ENCODE measurements around the gene CRADD.
"Not testable (repeated sequence)": the region's sequence is repeated elsewhere in the genome, so short reads cannot be mapped to it uniquely, and the experiment has no call there.

CRADD gene

GRCh38 chr12:93883436-93884154 is 206.4 kb downstream of the CRADD start:
- DNase-seq = no peak

GRCh38 chr12:93884794-93885460 is 207.8 kb downstream of the CRADD start:
- DNase-seq = no peak

GRCh38 chr12:93885973-93886532 is 208.9 kb downstream of the CRADD start:
- not testable (repeated sequence) for DNase-seq

- DNase-seq = no peak
These were observed 209.6 kb downstream of the CRADD start for GRCh38 chr12:93886533-93887511.

GRCh38 chr12:93888964-93889363 is 211.8 kb downstream of the CRADD start:
- no peak for DNase-seq

GRCh38 chr12:93889516-93890212 is 212.5 kb downstream of the CRADD start:
- no peak for DNase-seq

GRCh38 chr12:93892423-93893268 is 215.5 kb downstream of the CRADD start:
- no peak for DNase-seq

GRCh38 chr12:93894391-93895088 is 217.4 kb downstream of the CRADD start:
- DNase-seq = no peak

- no peak for DNase-seq
These were observed 217.9 kb downstream of the CRADD start for GRCh38 chr12:93895089-93895445.

GRCh38 chr12:93896427-93896826 is 219.3 kb downstream of the CRADD start:
- no peak for DNase-seq

- DNase-seq = no peak
These were observed 219.8 kb downstream of the CRADD start for GRCh38 chr12:93896952-93897351.

GRCh38 chr12:93901739-93902138 is 224.6 kb downstream of the CRADD start:
- DNase-seq = no peak

GRCh38 chr12:93902192-93902591 is 225.0 kb downstream of the CRADD start:
- DNase-seq = no peak

- DNase-seq = no peak
These were observed 225.8 kb downstream of the CRADD start for GRCh38 chr12:93902736-93903562.

GRCh38 chr12:93904124-93904523 is 226.9 kb downstream of the CRADD start:
- DNase-seq = no peak

- DNase-seq = no peak
These were observed 231.1 kb downstream of the CRADD start for GRCh38 chr12:93908264-93908663.

GRCh38 chr12:93908846-93909567 is 231.8 kb downstream of the CRADD start:
- DNase-seq = peak; percentile 16

- no peak for DNase-seq
These were observed 234.2 kb downstream of the CRADD start for GRCh38 chr12:93911396-93911795.

GRCh38 chr12:93912086-93912733 is 235.0 kb downstream of the CRADD start:
- DNase-seq = no peak
